Hepatocyte (in vitro differentiated cells): Measurements from ENCODE around the gene PRM3. TPM values are rescaled to one million over a fixed set of nuclear protein-coding genes. Genes with fewer than 3 reads are reported as not detected.

Experiments used
- DNase-seq: peaks from one replicate; pipeline ENCODE4 v3.0.0-alpha.2; 2016; ENCODE audit warnings: low spot score
- H2AFZ ChIP-seq: fragments of 200-600 bp; sonication (generic); 2 replicates; pipeline ENCODE4 v1.6.0; 2016; ENCODE audit warnings: antibody characterized with exemption, mild to moderate bottlenecking
- H3K27ac ChIP-seq: fragments of 200-600 bp; sonication (generic); 2 replicates; pipeline ENCODE4 v1.5.1; 2016; ENCODE audit warnings: mild to moderate bottlenecking
- H3K27me3 ChIP-seq: fragments of 200-600 bp; sonication (generic); 2 replicates; pipeline ENCODE4 v1.6.1; 2016
- H3K36me3 ChIP-seq: fragments of 200-600 bp; sonication (generic); replicated peaks from 2 replicates; pipeline ENCODE4 v1.5.1; 2016; ENCODE audit warnings: low read depth; ENCODE audit not compliant: insufficient read depth
- H3K4me1 ChIP-seq: fragments of 200-600 bp; sonication (generic); 2 replicates; pipeline ENCODE4 v1.5.1; 2016; ENCODE audit warnings: mild to moderate bottlenecking, moderate library complexity; ENCODE audit not compliant: insufficient read depth
- H3K4me2 ChIP-seq: fragments of 200-600 bp; sonication (generic); 2 replicates; pipeline ENCODE4 v1.6.0; 2016
- H3K4me3 ChIP-seq: fragments of 200-600 bp; sonication (generic); 2 replicates; pipeline ENCODE4 v1.5.1; 2016; ENCODE audit warnings: mild to moderate bottlenecking
- H3K79me2 ChIP-seq: fragments of 200-600 bp; sonication (generic); 2 replicates; pipeline ENCODE4 v1.6.0; 2017; ENCODE audit warnings: mild to moderate bottlenecking
- H3K9me2 ChIP-seq: fragments of 200-600 bp; sonication (generic); replicated peaks from 2 replicates; pipeline ENCODE4 v1.6.0; 2017; ENCODE audit warnings: mild to moderate bottlenecking; ENCODE audit not compliant: insufficient read depth
- H3K9me3 ChIP-seq: fragments of 200-600 bp; sonication (generic); 2 replicates; pipeline ENCODE4 v1.5.1; 2016; ENCODE audit warnings: low read depth, mild to moderate bottlenecking
- H4K20me1 ChIP-seq: fragments of 200-600 bp; sonication (generic); 2 replicates; pipeline ENCODE4 v1.6.0; 2016; ENCODE audit warnings: mild to moderate bottlenecking; ENCODE audit not compliant: insufficient read depth, poor library complexity, severe bottlenecking
- CTCF ChIP-seq: fragments of 200-600 bp; sonication (generic); IDR thresholded peaks from 2 replicates; pipeline ENCODE4 v1.5.1; 2016; ENCODE audit warnings: antibody characterized with exemption, mild to moderate bottlenecking; ENCODE audit not compliant: poor library complexity
- EZH2 ChIP-seq: fragments of 200-600 bp; sonication (generic); IDR thresholded peaks from 2 replicates; pipeline ENCODE4 v1.6.1; 2016; ENCODE audit warnings: antibody characterized with exemption, mild to moderate bottlenecking, borderline replicate concordance
- EZH2phosphoT487 ChIP-seq: fragments of 200-600 bp; sonication (generic); IDR thresholded peaks from one replicate; pipeline ENCODE4 v1.6.1; 2018; ENCODE audit warnings: antibody characterized with exemption, mild to moderate bottlenecking, low read depth, moderate library complexity; ENCODE audit not compliant: unreplicated experiment, severe bottlenecking
- WGBS: methylation state at CpG from one replicate; pipeline ENCODE4 v1.1.6; 2016; ENCODE audit warnings: low lambda C conversion rate; ENCODE audit errors: missing lambda C conversion rate; 5-methylcytosine and 5-hydroxymethylcytosine counted together
- polyA plus RNA-seq: library from polyadenylated mRNA; unstranded; fragments of >200 nt; fragmentation: Nextera tagmentation; extraction: Ambion mirVana; gene quantifications from 2 replicates; pipeline ENCODE4 v1.2.1, GENCODE V29; 2016
- total RNA-seq: library from RNA; depleted of rRNA; stranded (reverse); fragments of >200 nt; gene quantifications from 2 replicates; pipeline ENCODE4 v1.2.3, GENCODE V29; 2014

The PRM3 gene
- total and polyA plus RNA-seq, 2 experiments from 2014 or later: not detected

GRCh38 chr16:11234884-11235702, 38.3 kb downstream of the PRM3 start:
- Histone ChIP-seq H3K9me3 (no peaks in the 10 kb centered on the region), H3K27me3 (no peaks in the 10 kb centered on the region), H3K36me3 (no peaks in the 10 kb centered on the region), H3K79me2 (no peaks in the 10 kb centered on the region), H3K4me3 (no peak overlapping the region), H3K27ac (no peak overlapping the region), H3K9me2 (no peaks in the 10 kb centered on the region), H3K4me2 (no peak overlapping the region), H3K4me1 (no peaks in the 10 kb centered on the region), H4K20me1 (no peaks in the 10 kb centered on the region), H2AFZ (no peak overlapping the region)
- no peak for DNase-seq
- TF ChIP-seq CTCF: no peak
- TF ChIP-seq EZH2phosphoT487: no peak
- no peak for TF ChIP-seq EZH2
- 90% methylated on average over 13 of the region's 13 CpGs for WGBS

- Histone ChIP-seq H3K27ac (no peak overlapping the region), H4K20me1 (no peaks in the 10 kb centered on the region), H3K4me2 (no peak overlapping the region), H3K9me2 (no peaks in the 10 kb centered on the region), H2AFZ (no peak overlapping the region), H3K36me3 (no peaks in the 10 kb centered on the region), H3K79me2 (no peaks in the 10 kb centered on the region), H3K27me3 (no peaks in the 10 kb centered on the region), H3K9me3 (no peaks in the 10 kb centered on the region), H3K4me3 (no peak overlapping the region), H3K4me1 (no peaks in the 10 kb centered on the region)
- WGBS: 92% methylated on average over 8 of the region's 8 CpGs
- DNase-seq: no peak
- no peak for TF ChIP-seq EZH2phosphoT487
- TF ChIP-seq EZH2: no peak
- TF ChIP-seq CTCF: no peak
Observed at GRCh38 chr16:11233727-11234376, 39.6 kb downstream of the PRM3 start.

- Histone ChIP-seq H4K20me1 (no peaks in the 10 kb centered on the region), H3K4me3 (no peak overlapping the region), H3K4me1 (no peaks in the 10 kb centered on the region), H2AFZ (no peak overlapping the region), H3K36me3 (no peaks in the 10 kb centered on the region), H3K27ac (no peak overlapping the region), H3K79me2 (no peaks in the 10 kb centered on the region), H3K9me2 (no peaks in the 10 kb centered on the region), H3K27me3 (no peaks in the 10 kb centered on the region), H3K9me3 (no peaks in the 10 kb centered on the region), H3K4me2 (no peak overlapping the region)
- no peak for DNase-seq
- no peak for TF ChIP-seq CTCF
- TF ChIP-seq EZH2phosphoT487: no peak
- no peak for TF ChIP-seq EZH2
- 83% methylated on average over 33 of the region's 35 CpGs for WGBS
Observed at GRCh38 chr16:11232852-11233726, 40.3 kb downstream of the PRM3 start.
